Breast epithelium (tissue), 4 donors: ENCODE data around the gene RBBP8. TPM values are rescaled to one million over a fixed set of nuclear protein-coding genes. Genes with fewer than 3 reads are reported as not detected.

Experiments
- DNase-seq, 2 donors: peaks; one replicate each; pipeline ENCODE4 v3.0.0-alpha.2; 2019; ENCODE audit warnings: low spot score in 2 of 2
- H3K27ac ChIP-seq, 2 donors: fragments of 200-600 bp; sonication (generic) in 1 of 2; one replicate each; pipeline ENCODE4 v1.5.1; 2016 to 2019; ENCODE audit warnings: mild to moderate bottlenecking in 1 of 2
- H3K27me3 ChIP-seq, 2 donors: fragments of 200-600 bp; sonication (generic) in 1 of 2; one replicate each; pipeline versions ENCODE4 v1.5.1 to v1.6.0; 2017 to 2019; ENCODE audit warnings: control low read depth in 1 of 2, mild to moderate bottlenecking in 1 of 2
- H3K36me3 ChIP-seq: fragments of 200-600 bp; one replicate; pipeline ENCODE4 v1.5.1; 2019
- H3K4me1 ChIP-seq, 2 donors: fragments of 200-600 bp; sonication (generic); one replicate each; pipeline ENCODE4 v1.5.1; 2016 to 2019; ENCODE audit warnings: control low read depth in 1 of 2
- H3K4me3 ChIP-seq, 3 donors: fragments of 200-600 bp; sonication (generic); 1 replicate in 2 of 3; 2 replicates in 1 of 3; pipeline ENCODE4 v1.5.1; 2016 to 2019; ENCODE audit warnings: mild to moderate bottlenecking in 3 of 3, moderate library complexity in 2 of 3
- H3K9me3 ChIP-seq, 2 donors: fragments of 200-600 bp; sonication (generic) in 1 of 2; one replicate each; pipeline ENCODE4 v1.5.1; 2016 to 2019; ENCODE audit warnings: control low read depth in 1 of 2
- CTCF ChIP-seq, 3 donors: fragments of 450-650 bp; IDR thresholded peaks; one replicate each; pipeline ENCODE4 v1.5.1; 2016 to 2017; ENCODE audit warnings: antibody characterized with exemption in 3 of 3, mild to moderate bottlenecking in 3 of 3, moderate library complexity in 3 of 3
- POLR2A ChIP-seq: fragments of 450-650 bp; IDR thresholded peaks from one replicate; pipeline ENCODE4 v1.6.1; 2016; ENCODE audit warnings: antibody characterized with exemption, mild to moderate bottlenecking, moderate library complexity
- POLR2AphosphoS5 ChIP-seq, 3 donors: sonication (generic); formaldehyde crosslinking; IDR thresholded peaks; one replicate each; pipeline ENCODE4 v1.6.1; 2017; ENCODE audit warnings: antibody characterized with exemption in 3 of 3
- intact Hi-C: fragments of 100-400 bp; cut with DNase I; formaldehyde crosslinking; loops from one replicate; pipeline ENCODE4 v1.15.1; 2023; ENCODE audit warnings: low total_unique reads
- total RNA-seq, 3 donors: library from RNA; depleted of rRNA; stranded (reverse); fragments of >200 nt; gene quantifications; one replicate each; pipeline ENCODE4 v1.1.0, GENCODE V29; 2016

RBBP8 gene
- total RNA-seq, 3 donors from 2014 or later: 19.4 to 117 (median 76.4) TPM

- Histone ChIP-seq H3K9me3 (no peaks in the 10 kb centered on the region), H3K27me3 (no peaks in the 10 kb centered on the region), H3K4me3 (peak overlapping the region in 2 of 3 donors; percentile 27 to 35), H3K4me1 (peaks cover 0 to 9% of the 10 kb centered on the region in 2 donors), H3K36me3 (no peaks in the 10 kb centered on the region), H3K27ac (peak overlapping the region in 1 of 2 donors; percentile 65)
- no peak for DNase-seq
- intact Hi-C loops: no loop called here
- TF ChIP-seq CTCF (IDR thresholded peaks at IDR 0.05): no peak
- no peak for TF ChIP-seq POLR2AphosphoS5 (IDR thresholded peaks at IDR 0.05)
- no peak for TF ChIP-seq POLR2A
Observed at GRCh38 chr18:22914633-22915032, 18.5 kb upstream of the RBBP8 start.

GRCh38 chr18:22915337-22915736 is 17.8 kb upstream of the RBBP8 start:
- DNase-seq: no peak
- intact Hi-C loops: no loop called here
- H3K9me3 ChIP-seq: no peaks in the 10 kb centered on the region
- peak overlapping the region in 1 of 2 donors; percentile 65 for H3K27ac ChIP-seq
- no peak for TF ChIP-seq POLR2AphosphoS5 (IDR thresholded peaks at IDR 0.05)
- no peak for TF ChIP-seq POLR2A
- no peak for TF ChIP-seq CTCF (IDR thresholded peaks at IDR 0.05)
- H3K4me3 ChIP-seq: peak overlapping the region in 2 of 3 donors; percentile 27 to 35
- no peaks in the 10 kb centered on the region for H3K36me3 ChIP-seq
- no peaks in the 10 kb centered on the region for H3K27me3 ChIP-seq
- peaks cover 0 to 9% of the 10 kb centered on the region in 2 donors for H3K4me1 ChIP-seq

GRCh38 chr18:22921772-22922171 is 11.4 kb upstream of the RBBP8 start:
- intact Hi-C loops: no loop called here
- Histone ChIP-seq H3K9me3 (no peaks in the 10 kb centered on the region), H3K4me1 (no peaks in the 10 kb centered on the region), H3K27ac (peak overlapping the region; percentile 62 to 65), H3K27me3 (no peaks in the 10 kb centered on the region), H3K4me3 (peak overlapping the region in 2 of 3 donors; percentile 17 to 28), H3K36me3 (no peaks in the 10 kb centered on the region)
- DNase-seq: no peak
- no peak for TF ChIP-seq POLR2AphosphoS5 (IDR thresholded peaks at IDR 0.05)
- TF ChIP-seq CTCF (IDR thresholded peaks at IDR 0.05): no peak
- no peak for TF ChIP-seq POLR2A

- Histone ChIP-seq H3K27me3 (no peaks in the 10 kb centered on the region), H3K9me3 (no peaks in the 10 kb centered on the region), H3K4me1 (no peaks in the 10 kb centered on the region), H3K27ac (peak overlapping the region; percentile 15 to 52), H3K4me3 (no peak overlapping the region), H3K36me3 (no peaks in the 10 kb centered on the region)
- no peak for TF ChIP-seq POLR2AphosphoS5 (IDR thresholded peaks at IDR 0.05)
- no peak for TF ChIP-seq CTCF (IDR thresholded peaks at IDR 0.05)
- TF ChIP-seq POLR2A: no peak
- intact Hi-C loops: loop anchor here (2.0 kb wide), 1 partner anchor 16 kb away; no protein-coding TSS in a partner anchor
- no peak for DNase-seq
Observed at GRCh38 chr18:22924589-22924988, 8.5 kb upstream of the RBBP8 start.

GRCh38 chr18:22926454-22926853 is 6.7 kb upstream of the RBBP8 start:
- DNase-seq: no peak
- peak overlapping the region in 1 of 2 donors; percentile 52 for H3K27ac ChIP-seq
- no peaks in the 10 kb centered on the region for H3K36me3 ChIP-seq
- intact Hi-C loops: no loop called here
- TF ChIP-seq POLR2A: no peak
- no peak for TF ChIP-seq POLR2AphosphoS5 (IDR thresholded peaks at IDR 0.05)
- TF ChIP-seq CTCF (IDR thresholded peaks at IDR 0.05): no peak
- H3K4me1 ChIP-seq: no peaks in the 10 kb centered on the region
- no peaks in the 10 kb centered on the region for H3K27me3 ChIP-seq
- no peaks in the 10 kb centered on the region for H3K9me3 ChIP-seq
- no peak overlapping the region for H3K4me3 ChIP-seq
